K562 (cell line): ENCODE measurements around the gene RNF44. TPM values are rescaled to one million over a fixed set of nuclear protein-coding genes. Genes with fewer than 3 reads are reported as not detected.

Experiments used
- ARID2 ChIP-seq: fragments of 450-650 bp; IDR thresholded peaks from 2 replicates; pipeline ENCODE4 v1.6.1; 2017; ENCODE audit warnings: antibody characterized with exemption, mild to moderate bottlenecking
- HOMEZ ChIP-seq: fragments of 250-450 bp; sonication (Bioruptor Pico); IDR thresholded peaks from 2 replicates; pipeline ENCODE4 v1.4.0; 2020; ENCODE audit warnings: mild to moderate bottlenecking, moderate library complexity
- RB1 ChIP-seq: fragments of 450-650 bp; IDR thresholded peaks from 2 replicates; pipeline ENCODE4 v1.6.1; 2017; ENCODE audit warnings: low read depth, mild to moderate bottlenecking
- SNRNP70 ChIP-seq: fragments of 200-400 bp; formaldehyde crosslinking; optimal IDR thresholded peaks from 2 replicates; pipeline ENCODE3; 2017; ENCODE audit warnings: low read depth, low read length
- STAG1 ChIP-seq: sonication (generic); formaldehyde crosslinking; IDR thresholded peaks from 2 replicates; pipeline ENCODE4 v1.5.0; 2020; ENCODE audit warnings: missing genetic modification reagents, borderline replicate concordance
- STAT5A ChIP-seq: IDR thresholded peaks from 2 replicates; pipeline ENCODE4 v1.6.1; 2012; ENCODE audit warnings: low read length, inconsistent platforms, borderline replicate concordance
- ZKSCAN1 ChIP-seq: fragments of 150-350 bp; IDR thresholded peaks from 2 replicates; pipeline ENCODE4 v1.6.1; 2016; ENCODE audit warnings: low read depth, low read length
- polyA plus RNA-seq, 8 experiments: library from polyadenylated mRNA; depleted of rRNA in 4 of 8; stranded (reverse) in 5 of 8; unstranded in 3 of 8; fragments of >200 nt; fragmentation: Nextera tagmentation in 2 of 8; fragmentation: Illumina TruSeq in 1 of 8; extraction: Ambion mirVana in 2 of 8; extraction: Trizol in 1 of 8; gene quantifications; 2 replicates each; pipeline versions ENCODE4 v1.2.1 to v1.2.3, GENCODE V29; 2011 to 2014; ENCODE audit warnings: inconsistent platforms in 1 of 8, missing spikeins in 1 of 8
- total RNA-seq, 7 experiments: library from RNA; depleted of rRNA in 6 of 7; stranded (reverse); fragments of >200 nt in 6 of 7; fragmentation: Illumina TruSeq in 2 of 7; extraction: Trizol in 2 of 7; gene quantifications; 2 replicates each; pipeline versions ENCODE4 v1.2.1 to v1.2.3, GENCODE V29; 2011 to 2021; ENCODE audit warnings: low replicate concordance in 1 of 7
- TF ChIP-seq, protein P1 (sequence below), 2 experiments: fragments of 450-650 bp; formaldehyde crosslinking in 1 of 2; IDR thresholded peaks; 2 replicates each; pipeline versions ENCODE4 v1.4.0 to v1.6.1; 2014 to 2020; ENCODE audit warnings: mild to moderate bottlenecking in 2 of 2, borderline replicate concordance in 1 of 2, low read depth in 1 of 2

RNF44 gene
- total and polyA plus RNA-seq, 9 of the 15 experiments (the other 6 are each of a cell fraction or from before 2014, with no cell fraction given) = 1.6 to 82.6 (median 7.4) TPM

DNA sequence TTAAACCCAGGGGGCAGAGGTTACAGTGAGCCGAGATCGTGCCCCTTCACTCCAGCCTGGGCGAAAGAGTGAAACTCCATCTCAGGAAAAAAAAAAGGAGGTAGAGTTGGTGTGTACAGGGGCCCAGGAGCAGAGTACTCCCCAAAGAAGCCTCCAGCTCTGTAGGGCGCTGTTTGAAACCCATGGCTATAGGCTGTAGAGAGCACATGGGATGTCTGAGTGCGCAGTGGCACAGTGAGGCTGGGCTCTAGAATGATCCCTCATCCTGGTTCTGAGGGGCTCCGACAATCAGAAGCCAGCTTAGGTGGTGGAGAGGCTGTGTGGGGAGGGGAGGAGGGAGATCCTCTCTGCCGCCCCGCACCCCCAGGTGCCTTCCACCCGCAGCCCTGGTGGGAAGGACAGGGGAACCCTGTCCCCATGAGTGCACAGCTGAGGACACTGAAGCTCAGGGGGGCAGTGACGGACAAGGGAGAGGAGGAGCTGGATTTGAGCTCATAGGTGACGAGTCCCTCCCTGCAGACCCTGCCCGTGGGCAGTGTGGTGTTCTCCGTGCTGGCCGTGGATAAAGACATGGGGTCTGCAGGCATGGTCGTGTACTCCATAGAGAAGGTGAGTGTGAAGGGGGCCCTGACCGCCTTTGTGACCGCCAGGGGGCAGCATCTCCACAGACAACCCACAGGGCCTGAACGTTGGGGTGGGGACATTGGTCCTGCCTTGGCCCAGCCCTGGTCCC is 36.5 kb upstream of the RNF44 start (continued):
- TF ChIP-seq, protein P1, sequence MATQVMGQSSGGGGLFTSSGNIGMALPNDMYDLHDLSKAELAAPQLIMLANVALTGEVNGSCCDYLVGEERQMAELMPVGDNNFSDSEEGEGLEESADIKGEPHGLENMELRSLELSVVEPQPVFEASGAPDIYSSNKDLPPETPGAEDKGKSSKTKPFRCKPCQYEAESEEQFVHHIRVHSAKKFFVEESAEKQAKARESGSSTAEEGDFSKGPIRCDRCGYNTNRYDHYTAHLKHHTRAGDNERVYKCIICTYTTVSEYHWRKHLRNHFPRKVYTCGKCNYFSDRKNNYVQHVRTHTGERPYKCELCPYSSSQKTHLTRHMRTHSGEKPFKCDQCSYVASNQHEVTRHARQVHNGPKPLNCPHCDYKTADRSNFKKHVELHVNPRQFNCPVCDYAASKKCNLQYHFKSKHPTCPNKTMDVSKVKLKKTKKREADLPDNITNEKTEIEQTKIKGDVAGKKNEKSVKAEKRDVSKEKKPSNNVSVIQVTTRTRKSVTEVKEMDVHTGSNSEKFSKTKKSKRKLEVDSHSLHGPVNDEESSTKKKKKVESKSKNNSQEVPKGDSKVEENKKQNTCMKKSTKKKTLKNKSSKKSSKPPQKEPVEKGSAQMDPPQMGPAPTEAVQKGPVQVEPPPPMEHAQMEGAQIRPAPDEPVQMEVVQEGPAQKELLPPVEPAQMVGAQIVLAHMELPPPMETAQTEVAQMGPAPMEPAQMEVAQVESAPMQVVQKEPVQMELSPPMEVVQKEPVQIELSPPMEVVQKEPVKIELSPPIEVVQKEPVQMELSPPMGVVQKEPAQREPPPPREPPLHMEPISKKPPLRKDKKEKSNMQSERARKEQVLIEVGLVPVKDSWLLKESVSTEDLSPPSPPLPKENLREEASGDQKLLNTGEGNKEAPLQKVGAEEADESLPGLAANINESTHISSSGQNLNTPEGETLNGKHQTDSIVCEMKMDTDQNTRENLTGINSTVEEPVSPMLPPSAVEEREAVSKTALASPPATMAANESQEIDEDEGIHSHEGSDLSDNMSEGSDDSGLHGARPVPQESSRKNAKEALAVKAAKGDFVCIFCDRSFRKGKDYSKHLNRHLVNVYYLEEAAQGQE (IDR thresholded peaks at IDR 0.05; ENCODE audit: borderline replicate concordance) = peak; percentile 85
- TF ChIP-seq, protein P1 (CRISPR knock-in tag; IDR thresholded peaks at IDR 0.05; ENCODE audit: low read depth) = no peak
- TF ChIP-seq SNRNP70 (no peak), STAT5A (no peak), STAG1 (CRISPR knock-in tag) (peak; percentile 62; the same call in 1 of the 2 replicates), ARID2 (peak; percentile 64), ZKSCAN1 (0 out of 2 replicates have a peak, but pooled peaks have one; percentile 8), HOMEZ (CRISPR knock-in tag) (no peak), RB1 (peak; percentile 64)
- TF ChIP-seq, all 486 proteins: peak for 17
